Posterior vena cava (tissue), 2 donors: ENCODE data around the gene SPTBN1. TPM values are rescaled to one million over a fixed set of nuclear protein-coding genes. Genes with fewer than 3 reads are reported as not detected.

Experiments
- DNase-seq: peaks from one replicate; pipeline ENCODE4 v3.0.0-alpha.2; 2020; ENCODE audit warnings: low spot score
- intact Hi-C, 2 donors: fragments of 100-400 bp; cut with DNase I; formaldehyde crosslinking; loops; one replicate each; pipeline versions ENCODE4 v1.14.1 to v1.14.2; 2022 to 2023
- total RNA-seq, 2 donors: library from RNA; stranded (reverse); fragmentation: NEBNext Ultra II Directional; extraction: Animal tissue kit (Norgen Biotek cat#: 25700); gene quantifications; one replicate each; pipeline ENCODE4 v1.2.1, GENCODE V29; 2021
- donor health status: DM: yes; HTN: yes; CAD: no.
- donor health status: DM: yes; HTN: yes; CAD: no.

SPTBN1 gene
- total RNA-seq, 2 donors from 2014 or later = 329 to 357 TPM

DNA sequence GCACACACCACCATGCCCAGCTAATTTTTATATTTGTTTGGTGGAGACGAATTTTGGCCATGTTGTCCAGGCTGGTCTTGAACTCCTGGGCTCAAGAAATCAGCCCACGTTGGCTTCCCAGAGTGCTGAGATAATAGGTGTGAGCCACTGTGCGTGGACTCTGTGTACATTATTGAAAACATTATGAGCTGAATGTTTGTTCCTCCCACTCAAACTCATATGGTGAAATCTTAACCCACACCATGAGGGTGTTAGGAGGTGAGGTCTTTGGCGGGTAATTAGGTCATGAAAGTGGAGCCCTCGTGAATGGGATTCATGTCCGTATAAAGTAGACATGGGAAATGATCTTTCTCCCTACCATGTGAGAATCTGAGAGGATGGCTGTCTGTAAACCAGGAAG is 83.6 kb downstream of the SPTBN1 start:
- DNase-seq = no peak
- intact Hi-C loops = no loop called here

DNA sequence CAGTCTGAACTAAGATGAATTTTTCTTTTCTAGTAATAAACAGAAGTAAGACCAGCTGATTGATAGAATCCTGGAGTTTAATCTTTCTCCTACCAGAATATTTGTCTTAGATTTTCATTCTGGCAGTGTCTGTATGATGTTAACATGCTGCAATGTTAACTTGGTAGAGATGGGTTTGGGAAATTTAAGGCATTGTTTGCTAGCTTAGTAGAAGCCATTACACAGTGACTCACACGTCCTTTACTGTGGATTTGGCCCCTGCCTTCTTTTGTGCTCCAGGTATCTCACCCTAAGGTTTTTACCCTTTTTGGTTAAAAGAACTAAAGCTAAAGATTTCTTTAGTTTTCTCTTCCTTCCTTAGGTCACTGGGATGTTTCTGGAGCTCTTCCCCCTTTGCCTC is 84.1 kb downstream of the SPTBN1 start:
- intact Hi-C loops = no loop called here
- no peak for DNase-seq

DNA sequence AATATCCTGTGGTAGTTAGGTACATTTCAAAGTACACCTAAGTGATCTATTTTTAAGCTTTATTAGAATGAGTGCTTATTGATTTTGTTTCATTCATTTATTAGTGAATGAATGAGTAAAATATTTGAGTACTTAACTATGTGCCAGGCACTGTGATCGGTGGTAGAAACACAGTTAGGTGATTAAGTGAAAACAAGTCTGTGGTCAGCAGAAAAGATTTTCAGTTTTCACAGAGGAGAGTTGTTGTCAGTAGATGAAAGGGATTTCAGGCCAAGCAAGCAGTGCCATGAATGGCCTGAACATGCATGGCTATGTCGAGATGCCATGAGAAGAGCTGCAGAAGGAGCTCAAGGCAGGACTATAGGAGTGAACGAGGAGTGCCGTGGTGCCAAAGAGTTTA is 85.9 kb downstream of the SPTBN1 start:
- no peak for DNase-seq
- intact Hi-C loops = no loop called here

DNA sequence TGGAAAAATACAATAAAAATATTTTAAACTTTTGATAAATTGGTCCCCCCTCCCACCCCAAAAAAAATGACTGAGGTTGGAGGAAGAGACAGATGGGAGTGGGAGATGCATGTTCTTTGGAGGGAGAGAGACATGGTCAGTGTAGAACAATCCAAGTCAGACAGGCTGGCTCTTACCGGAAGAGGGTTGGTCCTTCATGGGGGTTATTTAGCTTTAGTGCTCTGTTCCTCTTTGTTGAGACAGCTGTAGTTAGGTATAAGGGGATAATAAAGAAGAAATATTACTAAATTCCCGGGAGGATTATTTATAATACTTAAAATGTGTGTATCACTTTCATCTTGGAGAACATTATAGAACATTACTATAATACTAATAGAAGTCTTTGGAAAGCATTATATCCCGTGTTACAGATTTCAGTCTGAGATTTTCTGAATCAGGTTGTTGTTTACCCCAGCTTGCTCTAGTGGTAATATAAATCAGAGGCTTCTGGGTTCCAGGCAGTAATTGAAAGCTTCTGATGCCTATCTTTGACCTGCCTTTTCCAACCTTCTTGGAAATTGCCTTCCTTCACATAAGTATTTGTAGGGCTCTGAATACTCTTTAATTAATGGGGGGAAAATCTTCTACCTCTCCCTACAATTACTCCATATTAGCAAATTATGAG is 87.7 kb downstream of the SPTBN1 start:
- intact Hi-C loops = no loop called here
- DNase-seq = no peak

DNA sequence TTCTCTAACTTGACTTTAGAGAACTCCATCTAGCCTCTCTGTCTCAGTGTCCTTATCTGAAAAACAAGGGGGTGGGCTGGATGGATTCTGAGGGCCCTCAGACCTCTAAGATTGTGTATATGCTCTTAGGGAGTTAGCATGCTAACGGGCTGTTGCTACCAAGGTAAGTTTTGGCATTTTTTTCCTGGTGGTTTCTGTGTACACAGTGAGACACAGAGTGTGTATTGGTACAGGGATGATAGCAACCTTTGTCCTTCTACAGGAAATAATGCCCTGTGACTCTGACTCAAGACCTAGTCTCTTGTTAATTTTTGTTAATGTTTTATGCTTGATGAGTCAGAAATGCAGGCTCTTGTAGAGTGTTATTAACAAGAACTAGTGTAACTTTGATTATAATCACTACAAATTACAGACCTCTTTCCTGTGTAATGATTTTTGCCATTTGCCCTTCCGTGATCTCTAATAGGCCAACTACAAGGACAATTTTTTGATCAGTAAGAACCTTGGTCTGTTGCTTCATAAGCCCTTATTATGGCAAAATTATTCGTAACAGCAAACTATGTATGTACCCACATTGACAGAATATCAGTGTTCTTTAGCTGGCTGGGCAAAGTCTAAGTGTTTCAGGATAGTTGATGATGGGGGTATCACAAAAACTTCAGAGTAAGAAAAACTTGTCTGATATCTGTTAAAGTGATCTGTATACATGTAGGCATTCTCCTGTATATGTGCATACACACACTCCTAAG is 89.7 kb downstream of the SPTBN1 start:
- intact Hi-C loops = loop anchor here in 1 of 2 donors (1.0 kb wide), 1 partner anchor 48 kb away; no protein-coding TSS in a partner anchor
- DNase-seq = no peak

DNA sequence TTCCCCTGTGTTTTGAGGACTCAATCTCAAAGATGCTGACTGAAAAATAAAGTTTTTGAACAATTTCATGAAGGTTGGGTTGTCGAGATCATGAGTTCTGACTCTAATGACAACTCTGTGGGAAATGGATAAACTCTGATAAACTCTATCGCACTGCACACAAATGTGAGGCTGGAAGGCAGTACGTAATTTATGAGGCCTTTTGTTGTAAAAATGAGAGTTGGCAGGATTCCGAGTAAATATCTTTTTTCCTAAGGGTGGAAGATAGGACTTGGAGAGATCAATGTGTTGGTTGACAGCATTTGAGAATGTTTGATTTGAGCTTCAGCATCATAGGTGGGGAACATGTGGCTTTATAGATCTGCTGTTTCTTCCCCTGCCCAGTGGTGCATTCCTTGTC is 90.4 kb downstream of the SPTBN1 start:
- no peak for DNase-seq
- intact Hi-C loops = loop anchor here in 1 of 2 donors (1.0 kb wide), 1 partner anchor 48 kb away; no protein-coding TSS in a partner anchor

DNA sequence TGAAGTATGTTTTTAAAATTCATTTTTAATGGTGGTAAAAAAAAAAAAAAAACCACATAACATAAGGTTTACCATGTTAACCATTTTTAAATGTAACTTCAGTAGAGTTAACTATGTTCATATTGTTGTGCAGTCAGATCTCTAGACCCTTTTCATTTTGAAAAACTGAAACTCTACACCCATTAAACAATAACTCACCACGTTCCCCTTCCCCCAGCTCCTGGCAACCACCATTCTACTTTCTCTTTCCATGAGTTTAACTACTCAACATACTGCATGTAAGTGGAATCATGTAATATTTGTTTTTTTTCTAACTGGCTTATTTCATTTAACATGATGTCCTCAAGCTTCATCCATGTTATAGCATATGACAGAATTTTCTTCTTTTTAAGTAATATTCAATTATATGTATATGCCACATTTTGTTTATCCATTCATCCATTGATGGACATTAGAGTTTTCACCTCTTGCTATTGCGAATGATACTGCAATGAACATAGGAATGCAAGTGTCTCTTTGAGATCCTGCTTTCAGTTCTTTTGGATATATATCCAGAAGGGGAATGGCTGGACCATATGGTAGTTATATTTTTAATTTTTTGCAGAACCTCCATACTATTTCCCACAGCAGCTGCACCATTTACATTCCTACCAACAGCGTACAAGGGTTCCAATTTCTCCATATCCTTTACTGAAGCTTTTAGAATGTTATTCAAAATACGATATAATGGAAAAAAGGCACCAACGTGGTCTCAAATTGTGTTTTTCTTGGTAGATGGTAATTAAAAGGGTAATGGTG is 91.0 kb downstream of the SPTBN1 start:
- DNase-seq = no peak
- intact Hi-C loops = loop anchor here in 1 of 2 donors (1.0 kb wide), 1 partner anchor 47 kb away; no protein-coding TSS in a partner anchor

DNA sequence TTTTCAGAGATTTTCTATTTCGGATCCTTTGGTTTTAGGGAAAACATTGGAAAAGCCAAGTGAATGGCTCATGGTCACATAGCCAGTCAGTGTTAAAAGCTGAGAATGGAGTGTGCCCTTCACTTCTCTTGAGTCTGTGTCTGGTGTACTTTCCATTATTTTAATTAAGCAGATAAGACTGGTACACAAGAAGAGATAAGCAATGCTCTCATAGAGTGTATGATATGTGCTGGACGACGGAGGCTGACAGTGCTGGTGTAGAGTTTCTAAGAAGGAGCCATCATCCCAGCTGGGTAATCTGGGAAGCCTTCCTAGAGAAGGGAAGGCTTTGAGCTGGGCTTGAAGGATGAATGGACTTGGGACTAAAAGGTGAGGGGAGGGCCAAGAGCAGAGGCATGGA is 93.3 kb downstream of the SPTBN1 start:
- no peak for DNase-seq
- intact Hi-C loops = no loop called here

DNA sequence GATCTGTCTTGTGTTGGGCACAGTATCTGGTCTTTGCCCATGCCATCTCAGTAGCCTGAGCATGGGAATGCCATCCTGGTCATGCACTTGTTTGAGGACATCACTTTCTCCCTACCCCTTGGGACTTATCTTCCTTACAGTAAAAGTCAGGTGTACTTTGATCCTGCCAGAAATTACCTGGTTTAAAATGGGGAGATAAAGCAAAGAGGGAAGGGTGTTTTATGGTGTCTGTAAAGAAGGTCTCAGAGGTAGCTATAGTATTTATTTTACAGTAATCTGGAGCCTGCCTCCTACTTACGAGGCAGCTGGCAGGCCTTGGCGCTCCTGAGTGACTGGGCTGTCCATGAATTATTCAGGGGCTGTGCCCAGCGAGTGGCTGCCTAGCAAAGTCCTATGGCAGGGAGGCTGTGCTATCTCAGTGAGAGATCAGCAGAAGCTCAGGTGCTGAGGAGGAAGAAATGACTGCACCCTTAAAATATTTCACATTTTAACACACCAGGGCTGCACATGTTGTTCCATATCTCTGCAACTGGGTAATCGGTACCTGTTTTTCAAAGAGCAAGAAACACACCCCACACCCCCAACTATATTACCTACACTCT is 93.9 kb downstream of the SPTBN1 start:
- intact Hi-C loops = loop anchor here in 1 of 2 donors (10.0 kb wide), 1 partner anchor 95 kb away; no protein-coding TSS in a partner anchor
- DNase-seq = no peak

DNA sequence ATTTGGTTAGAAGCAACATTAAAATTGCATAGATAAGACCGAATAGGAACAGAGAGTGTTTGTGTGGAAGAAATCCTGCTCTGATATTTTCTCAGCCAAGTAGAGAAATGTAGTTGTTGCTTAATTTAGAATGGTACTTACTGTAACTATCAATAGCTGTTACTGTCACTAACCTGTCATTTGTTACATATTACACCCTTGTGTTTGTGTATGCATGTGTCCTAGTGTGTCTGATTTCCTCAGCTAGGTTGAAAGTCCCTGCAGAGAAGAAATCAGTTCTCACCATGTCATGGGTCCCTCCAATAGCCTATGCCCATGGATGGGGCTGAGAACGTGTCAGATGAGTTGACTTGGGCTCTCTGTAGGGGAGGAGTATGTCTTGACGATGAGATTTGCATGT is 94.4 kb downstream of the SPTBN1 start:
- intact Hi-C loops = loop anchor here in 1 of 2 donors (10.0 kb wide), 1 partner anchor 94 kb away; no protein-coding TSS in a partner anchor
- DNase-seq = no peak

DNA sequence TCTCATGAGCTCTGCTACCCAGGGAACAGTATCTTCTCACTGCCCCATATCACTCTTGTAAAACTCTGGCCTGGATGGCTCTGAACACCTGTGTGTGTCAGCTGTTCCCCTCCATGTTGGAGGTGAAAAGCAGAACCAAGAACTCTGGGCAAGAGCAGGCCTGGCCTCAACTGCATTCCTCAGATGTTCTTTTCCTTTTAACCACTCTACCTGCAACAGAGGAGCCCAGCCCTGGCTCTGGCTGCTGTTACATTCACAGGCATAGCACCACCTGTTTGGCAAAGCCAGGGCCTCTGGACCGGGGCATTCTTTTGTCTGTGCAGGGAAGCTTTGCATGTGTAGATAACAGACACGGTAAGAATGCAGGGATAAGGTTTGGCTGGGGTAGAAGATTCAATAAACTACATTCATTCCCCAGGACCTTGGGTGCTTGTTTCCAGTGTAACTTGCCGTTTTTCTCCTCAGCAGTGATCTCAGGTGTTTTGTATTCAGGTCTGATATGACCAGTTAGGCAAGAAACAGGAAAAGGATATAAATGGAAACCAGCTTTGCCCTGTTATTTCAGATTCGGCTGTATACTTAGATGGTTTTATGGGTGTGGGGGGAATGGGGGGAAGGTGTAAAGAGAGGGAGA is 95.1 kb downstream of the SPTBN1 start:
- no peak for DNase-seq
- intact Hi-C loops = loop anchor here in 1 of 2 donors (10.0 kb wide), 1 partner anchor 94 kb away; no protein-coding TSS in a partner anchor

DNA sequence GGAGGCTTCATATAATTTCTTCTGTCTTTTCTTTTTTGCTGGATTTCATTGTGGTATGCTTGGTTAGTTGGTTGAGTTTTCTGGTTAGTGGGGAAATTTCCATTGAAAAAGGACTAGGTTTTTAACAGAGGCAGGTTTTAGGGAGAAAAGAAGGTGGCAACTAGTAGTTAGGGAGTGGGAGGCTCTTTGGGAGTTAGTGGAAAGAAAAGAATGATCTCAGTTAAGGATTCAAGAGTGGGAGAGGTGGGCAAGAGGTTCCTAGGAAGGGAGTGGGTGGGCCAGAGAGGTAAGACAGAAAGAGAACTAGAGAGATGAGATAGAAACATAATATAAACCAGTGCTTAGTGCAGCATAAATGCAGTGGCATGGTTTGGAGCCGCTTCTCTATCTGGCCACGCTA is 96.9 kb downstream of the SPTBN1 start:
- DNase-seq = no peak
- intact Hi-C loops = loop anchor here in 1 of 2 donors (10.0 kb wide), 1 partner anchor 92 kb away; no protein-coding TSS in a partner anchor

DNA sequence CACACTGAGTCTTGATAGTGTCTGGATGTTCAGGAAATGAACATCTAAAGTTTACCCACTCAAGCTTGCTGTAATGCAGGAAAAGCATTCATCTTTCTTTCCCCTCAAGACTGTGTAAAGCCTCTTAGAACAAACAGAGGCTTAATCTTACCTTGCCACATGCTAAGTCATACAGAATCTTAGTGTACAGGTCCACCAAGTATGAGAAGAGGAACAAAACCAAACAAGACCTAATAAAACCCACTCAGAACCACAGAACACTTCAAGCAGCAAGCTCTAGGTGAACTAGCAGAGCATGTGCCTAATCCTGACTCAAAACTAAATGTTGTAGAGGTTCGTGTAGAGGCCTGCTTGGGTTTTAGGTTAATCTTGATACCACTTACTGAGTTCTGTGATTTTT is 97.6 kb downstream of the SPTBN1 start:
- intact Hi-C loops = loop anchor here in 1 of 2 donors (10.0 kb wide), 1 partner anchor 91 kb away; no protein-coding TSS in a partner anchor
- DNase-seq = no peak

DNA sequence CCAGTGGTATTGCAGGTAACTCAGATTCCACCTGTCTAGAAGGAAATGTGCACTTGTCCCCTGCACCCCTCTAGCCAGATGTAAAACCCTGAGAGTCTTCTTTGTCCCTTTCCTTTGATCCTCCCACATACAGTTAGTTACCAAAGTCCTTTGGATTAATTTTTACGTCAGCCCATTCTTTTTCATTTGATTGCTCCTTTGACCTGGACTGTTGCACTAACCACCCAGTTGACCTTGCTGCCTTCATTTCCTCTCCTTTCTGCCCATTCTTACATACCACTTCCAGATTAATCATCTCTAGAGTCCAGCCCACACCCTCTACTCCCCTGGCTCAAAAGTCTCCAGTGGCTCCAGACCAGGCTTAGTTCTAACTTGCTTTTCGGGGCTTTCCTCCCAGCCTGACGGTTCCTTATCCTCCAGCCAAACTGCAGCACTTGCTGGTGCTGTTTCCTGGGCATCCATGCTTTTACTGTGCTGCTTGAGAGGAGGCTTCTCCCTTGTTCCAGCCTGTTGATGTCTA is 99.3 kb downstream of the SPTBN1 start:
- intact Hi-C loops = loop anchor here in 1 of 2 donors (5.0 to 10.0 kb wide), 2 partner anchors 89 to 847 kb away; no protein-coding TSS in a partner anchor
- DNase-seq = no peak

DNA sequence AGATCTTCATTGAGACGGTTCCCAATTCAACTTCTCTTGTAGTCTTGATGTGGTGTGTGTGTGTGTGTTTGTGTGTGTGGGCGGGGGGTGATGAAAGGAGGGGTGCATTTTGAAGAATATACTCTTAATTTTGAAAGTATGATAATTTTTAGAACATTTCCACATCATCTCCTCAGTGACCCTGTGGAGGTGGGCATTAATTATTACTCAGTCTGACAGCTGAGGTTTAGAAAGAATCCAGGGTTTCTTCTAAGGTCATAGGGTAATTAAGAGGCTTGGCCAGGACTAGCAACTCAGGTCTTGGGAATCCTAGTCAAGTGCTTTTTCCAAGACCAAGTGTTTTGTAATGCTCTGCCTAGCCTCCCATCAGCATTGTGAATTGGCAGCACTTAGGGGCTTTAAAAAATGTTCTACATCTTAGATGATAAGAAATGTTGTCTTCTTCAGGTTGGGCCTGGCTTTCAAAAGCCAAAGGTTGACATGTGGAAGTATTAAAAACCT is 100.5 kb downstream of the SPTBN1 start:
- intact Hi-C loops = loop anchor here in 1 of 2 donors (5.0 to 10.0 kb wide), 2 partner anchors 88 to 846 kb away; no protein-coding TSS in a partner anchor
- no peak for DNase-seq

DNA sequence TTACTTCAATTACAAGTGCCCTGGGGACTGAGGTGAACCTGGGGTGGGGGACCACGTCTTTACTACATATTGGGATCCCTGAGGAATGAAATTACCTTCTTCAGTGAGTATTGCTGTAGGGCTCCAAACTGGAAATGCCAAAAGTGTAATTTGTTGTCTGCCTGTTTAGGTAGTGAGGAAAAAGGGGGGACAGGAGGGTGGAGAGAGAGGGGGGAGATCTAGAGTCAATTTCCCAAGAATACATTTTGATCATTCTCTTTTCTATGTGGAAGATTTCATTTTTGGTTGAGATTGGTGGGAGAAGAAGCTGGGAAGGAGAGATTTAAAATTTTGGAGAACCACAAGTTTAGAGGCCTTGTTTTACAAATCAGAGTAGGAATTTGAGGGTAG is 101.1 kb downstream of the SPTBN1 start:
- DNase-seq = no peak
- intact Hi-C loops = loop anchor here in 1 of 2 donors (5.0 to 10.0 kb wide), 2 partner anchors 88 to 845 kb away; no protein-coding TSS in a partner anchor

DNA sequence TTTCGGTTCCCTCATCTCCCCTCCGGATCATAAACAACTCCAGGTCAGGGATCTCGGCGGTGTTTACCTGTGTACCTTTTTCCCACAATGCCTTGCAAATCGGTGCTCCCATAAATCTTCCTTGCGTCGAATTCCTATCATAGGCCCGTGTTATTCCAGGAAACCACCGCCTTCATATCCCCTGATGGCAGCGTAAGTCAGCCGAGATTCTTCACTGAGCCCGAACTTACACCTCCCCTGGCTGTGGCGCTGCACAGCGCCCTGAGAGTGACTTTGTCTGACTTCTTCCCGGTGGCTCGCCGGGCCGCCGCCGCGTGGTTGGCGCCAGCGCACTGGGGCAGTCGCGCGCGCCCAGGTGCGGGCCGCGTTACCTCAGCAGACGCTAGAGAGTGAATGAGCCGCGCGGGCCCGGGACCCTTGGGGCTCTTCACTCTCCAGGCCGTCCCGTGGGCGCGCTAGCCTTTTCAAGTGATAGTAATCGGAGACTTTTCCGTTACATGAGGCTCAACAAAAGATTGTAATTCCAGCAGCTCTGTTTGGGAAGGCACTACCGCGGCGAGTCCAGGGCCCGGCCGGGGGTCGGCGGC is 101.6 kb downstream of the SPTBN1 start:
- intact Hi-C loops = loop anchor here in 1 of 2 donors (5.0 to 10.0 kb wide), 2 partner anchors 87 to 845 kb away; no protein-coding TSS in a partner anchor
- DNase-seq = peak; percentile 87
